Thoracic aorta (tissue), 2 donors: Measurements from ENCODE around the gene RANBP3. TPM values are rescaled to one million over a fixed set of nuclear protein-coding genes. Genes with fewer than 3 reads are reported as not detected.

Experiments
- ATAC-seq: fragments of 150-250 bp; one replicate; pipeline ENCODE4 v1.8.0; 2017; ENCODE audit warnings: low read depth; ENCODE audit not compliant: insufficient number of reproducible peaks, low FRiP score
- DNase-seq: peaks from one replicate; pipeline ENCODE4 v3.0.0-alpha.2; 2020; ENCODE audit warnings: low spot score
- H3K27ac ChIP-seq, 2 donors: fragments of 200-600 bp; sonication (generic); 1 replicate in 1 of 2; 2 replicates in 1 of 2; pipeline ENCODE4 v1.5.1; 2016; ENCODE audit warnings: mild to moderate bottlenecking in 2 of 2, moderate library complexity in 2 of 2
- H3K27me3 ChIP-seq: fragments of 200-600 bp; sonication (generic); replicated peaks from 2 replicates; pipeline ENCODE4 v1.6.0; 2016; ENCODE audit warnings: mild to moderate bottlenecking; ENCODE audit not compliant: insufficient read depth
- H3K36me3 ChIP-seq: fragments of 200-600 bp; sonication (generic); one replicate; pipeline ENCODE4 v1.5.1; 2016
- H3K4me1 ChIP-seq, 2 donors: fragments of 200-600 bp; sonication (generic); 1 replicate in 1 of 2; 2 replicates in 1 of 2; pipeline versions ENCODE4 v1.5.1 to v1.6.0; 2016; ENCODE audit warnings: low read depth in 2 of 2, mild to moderate bottlenecking in 1 of 2; ENCODE audit not compliant: control insufficient read depth in 1 of 2
- H3K4me3 ChIP-seq: fragments of 200-600 bp; sonication (generic); 2 replicates; pipeline ENCODE4 v1.5.1; 2016; ENCODE audit warnings: mild to moderate bottlenecking
- H3K9me3 ChIP-seq: fragments of 200-600 bp; sonication (generic); 2 replicates; pipeline ENCODE4 v1.5.1; 2016
- total RNA-seq, 2 donors: library from RNA; depleted of rRNA; stranded (reverse); fragments of >200 nt; gene quantifications; one replicate each; pipeline versions ENCODE4 v1.1.0 to v1.2.3, GENCODE V29; 2016
- TF ChIP-seq, protein P1 (sequence below): fragments of 200-600 bp; sonication (generic); IDR thresholded peaks from one replicate; pipeline ENCODE4 v1.5.1; 2019; ENCODE audit warnings: antibody characterized with exemption

Gene RANBP3
- total RNA-seq, 2 donors from 2014 or later = 51.4 to 101 TPM

DNA sequence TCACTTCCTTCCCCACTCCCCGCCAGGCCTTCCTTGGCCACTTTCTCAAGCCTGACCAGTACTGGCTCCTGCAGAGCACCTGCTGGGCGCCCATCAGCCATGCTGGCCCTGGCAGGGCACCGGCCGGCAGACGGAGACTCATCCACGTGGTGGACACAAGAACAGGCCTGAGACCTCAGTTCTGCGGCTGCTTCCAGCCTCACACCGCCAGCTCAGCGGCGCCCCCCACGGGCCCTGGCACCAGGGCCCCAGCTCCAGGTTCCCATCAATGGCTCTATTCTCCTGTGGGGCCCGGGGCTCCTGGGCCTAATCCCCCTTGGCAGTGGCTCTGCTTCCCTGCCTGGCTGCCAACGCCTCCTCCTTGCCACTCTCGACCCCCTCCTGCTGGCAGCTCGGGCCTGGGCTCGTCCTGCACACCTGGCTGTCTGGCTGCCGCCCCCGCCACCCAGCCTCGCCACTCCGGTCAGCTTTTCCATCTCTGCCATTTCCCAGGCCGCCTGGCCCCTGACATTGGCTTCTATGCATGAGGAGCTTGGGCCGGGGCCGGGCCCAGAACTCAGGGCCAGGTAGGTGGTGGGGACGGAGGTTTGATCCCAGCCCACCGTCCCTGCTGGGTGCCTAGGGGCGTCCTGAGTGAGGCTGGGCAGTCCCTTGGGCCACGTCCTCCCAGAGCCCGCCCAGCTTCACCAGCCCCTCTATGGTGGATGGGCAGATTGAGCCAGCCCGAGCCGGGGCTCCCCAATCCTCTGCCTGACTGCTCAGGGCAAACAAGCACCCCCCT lies 80.6 kb downstream of the RANBP3 start:
- Histone ChIP-seq H3K4me1 (peaks cover 18 to 33% of the 10 kb centered on the region in 2 donors), H3K9me3 (no peaks in the 10 kb centered on the region), H3K4me3 (no peak overlapping the region), H3K36me3 (peaks cover 20% of the 10 kb centered on the region), H3K27me3 (no peaks in the 10 kb centered on the region), H3K27ac (no peak overlapping the region)
- ATAC-seq (no peak), DNase-seq (no peak)
- TF ChIP-seq, protein P1, sequence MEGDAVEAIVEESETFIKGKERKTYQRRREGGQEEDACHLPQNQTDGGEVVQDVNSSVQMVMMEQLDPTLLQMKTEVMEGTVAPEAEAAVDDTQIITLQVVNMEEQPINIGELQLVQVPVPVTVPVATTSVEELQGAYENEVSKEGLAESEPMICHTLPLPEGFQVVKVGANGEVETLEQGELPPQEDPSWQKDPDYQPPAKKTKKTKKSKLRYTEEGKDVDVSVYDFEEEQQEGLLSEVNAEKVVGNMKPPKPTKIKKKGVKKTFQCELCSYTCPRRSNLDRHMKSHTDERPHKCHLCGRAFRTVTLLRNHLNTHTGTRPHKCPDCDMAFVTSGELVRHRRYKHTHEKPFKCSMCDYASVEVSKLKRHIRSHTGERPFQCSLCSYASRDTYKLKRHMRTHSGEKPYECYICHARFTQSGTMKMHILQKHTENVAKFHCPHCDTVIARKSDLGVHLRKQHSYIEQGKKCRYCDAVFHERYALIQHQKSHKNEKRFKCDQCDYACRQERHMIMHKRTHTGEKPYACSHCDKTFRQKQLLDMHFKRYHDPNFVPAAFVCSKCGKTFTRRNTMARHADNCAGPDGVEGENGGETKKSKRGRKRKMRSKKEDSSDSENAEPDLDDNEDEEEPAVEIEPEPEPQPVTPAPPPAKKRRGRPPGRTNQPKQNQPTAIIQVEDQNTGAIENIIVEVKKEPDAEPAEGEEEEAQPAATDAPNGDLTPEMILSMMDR = no peak

GRCh38 chr19:5896365-5897076 lies 81.4 kb downstream of the RANBP3 start:
- H3K4me1 ChIP-seq = peaks cover 14 to 35% of the 10 kb centered on the region in 2 donors
- H3K9me3 ChIP-seq = no peaks in the 10 kb centered on the region
- H3K36me3 ChIP-seq = peaks cover 20% of the 10 kb centered on the region
- H3K27ac ChIP-seq = no peak overlapping the region
- H3K27me3 ChIP-seq = no peaks in the 10 kb centered on the region
- TF ChIP-seq, protein P1 = no peak
- no peak overlapping the region for H3K4me3 ChIP-seq
- no peak for DNase-seq
- no peak for ATAC-seq

DNA sequence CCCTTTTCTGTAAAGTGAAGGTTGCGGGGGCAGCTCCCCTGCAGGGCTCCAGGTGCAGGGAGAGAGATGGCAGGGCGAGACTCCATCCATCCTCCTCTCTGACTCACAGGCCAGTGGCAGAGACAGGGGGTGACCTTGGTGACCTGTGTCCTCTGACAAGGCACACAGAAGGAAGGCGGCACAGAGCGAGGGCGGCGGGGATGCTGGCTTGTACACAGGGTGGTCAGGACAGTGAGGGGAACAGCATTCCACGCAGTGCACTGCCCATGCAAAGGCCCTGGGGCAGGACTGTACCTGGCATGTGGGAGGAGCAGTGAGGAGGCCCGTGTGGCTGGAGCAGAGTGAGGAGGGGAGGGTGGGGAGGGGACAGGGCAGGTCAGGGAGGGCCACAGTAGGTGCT lies 82.0 kb downstream of the RANBP3 start:
- DNase-seq (no peak), ATAC-seq (no peak)
- no peak overlapping the region for H3K27ac ChIP-seq

DNA sequence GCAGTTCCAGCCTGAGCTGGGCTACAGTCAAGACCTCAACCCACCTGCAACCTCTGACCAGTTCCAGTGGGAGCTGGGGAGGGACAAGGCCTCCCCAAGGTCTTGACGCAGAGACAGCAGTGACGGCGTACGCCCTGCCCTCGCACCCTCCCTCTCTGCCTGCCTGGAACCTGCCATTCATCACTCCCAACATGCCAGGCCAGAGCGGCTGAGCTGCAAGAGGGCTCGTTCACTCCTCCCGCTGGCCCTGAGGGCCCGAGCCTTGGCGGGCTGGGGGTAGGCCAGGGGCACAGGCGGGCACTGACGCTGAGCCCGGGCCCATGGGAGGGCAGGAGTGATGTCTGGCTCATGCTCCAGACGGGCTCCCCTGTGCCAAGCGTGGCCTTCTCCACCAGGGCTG lies 82.5 kb downstream of the RANBP3 start:
- H3K4me1 ChIP-seq = peaks cover 14 to 35% of the 10 kb centered on the region in 2 donors
- H3K9me3 ChIP-seq = no peaks in the 10 kb centered on the region
- H3K27ac ChIP-seq = peak overlapping the region in 1 of 2 donors; percentile 40
- peaks cover 20% of the 10 kb centered on the region for H3K36me3 ChIP-seq
- H3K4me3 ChIP-seq = no peak overlapping the region
- no peak for DNase-seq
- no peak for ATAC-seq
- TF ChIP-seq, protein P1 = no peak
- no peaks in the 10 kb centered on the region for H3K27me3 ChIP-seq

More for the DNA sequence above, 82.0 kb downstream of the RANBP3 start:
- peaks cover 14 to 35% of the 10 kb centered on the region in 2 donors for H3K4me1 ChIP-seq
- H3K4me3 ChIP-seq = no peak overlapping the region
- H3K36me3 ChIP-seq = peaks cover 20% of the 10 kb centered on the region
- H3K9me3 ChIP-seq = no peaks in the 10 kb centered on the region
- TF ChIP-seq, protein P1 = no peak
- no peaks in the 10 kb centered on the region for H3K27me3 ChIP-seq

DNA sequence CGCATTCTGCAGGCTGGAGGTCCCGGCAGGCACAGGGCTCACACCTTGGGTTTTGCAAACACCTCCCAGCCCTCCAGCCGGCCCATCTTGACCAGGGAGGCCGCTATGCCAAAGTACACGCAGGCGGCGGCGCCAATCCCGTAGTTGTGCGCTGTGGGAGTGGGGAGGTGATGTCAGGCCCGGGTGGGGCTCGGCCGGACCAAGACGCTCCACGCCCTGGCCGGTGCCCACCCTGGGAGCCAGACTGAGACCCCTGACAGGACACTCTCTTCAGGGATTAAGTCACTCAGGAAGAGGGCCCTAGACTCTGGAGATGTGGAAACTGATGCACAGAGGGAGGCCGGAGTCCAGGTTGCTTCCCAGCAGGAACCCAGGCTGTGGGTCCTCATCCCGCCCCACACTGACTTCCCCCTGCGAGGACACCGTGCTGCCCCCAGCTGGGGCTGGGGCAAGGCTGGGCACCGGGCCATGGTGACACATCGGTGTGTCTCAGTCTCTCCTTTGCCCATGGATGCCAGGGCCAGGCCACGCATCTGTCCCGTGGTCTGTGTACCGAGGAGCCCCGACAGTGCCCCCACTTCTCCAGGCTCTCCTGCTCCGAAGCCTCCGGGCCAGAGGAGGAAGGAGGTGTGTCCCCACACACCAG lies 83.1 kb downstream of the RANBP3 start:
- no peak for DNase-seq
- no peaks in the 10 kb centered on the region for H3K9me3 ChIP-seq
- peak overlapping the region in 1 of 2 donors; percentile 40 for H3K27ac ChIP-seq
- peaks cover 14 to 35% of the 10 kb centered on the region in 2 donors for H3K4me1 ChIP-seq
- ATAC-seq = no peak
- peaks cover 20% of the 10 kb centered on the region for H3K36me3 ChIP-seq
- H3K4me3 ChIP-seq = peak overlapping the region; percentile 10
- TF ChIP-seq, protein P1 = no peak
- no peaks in the 10 kb centered on the region for H3K27me3 ChIP-seq
